Liver (tissue), 9 donors: ENCODE results near the gene UNC93B1. TPM values are rescaled to one million over a fixed set of nuclear protein-coding genes. Genes with fewer than 3 reads are reported as not detected.

Experiments used
- DNase-seq: peaks from one replicate; pipeline ENCODE4 v3.0.0-alpha.2; 2017; ENCODE audit warnings: low spot score
- H3K27ac ChIP-seq, 2 donors: one replicate each; pipeline ENCODE4 v1.7.0; 2013; ENCODE audit warnings: inconsistent platforms in 2 of 2, low read length in 2 of 2, control low read depth in 1 of 2, low read depth in 1 of 2, mild to moderate bottlenecking in 1 of 2
- H3K27me3 ChIP-seq, 4 donors: one replicate each; pipeline versions ENCODE4 v1.6.1 to v1.7.0; 2013; ENCODE audit warnings: low read length in 3 of 4, inconsistent platforms in 1 of 4, mild to moderate bottlenecking in 1 of 4, moderate library complexity in 1 of 4; ENCODE audit not compliant: control insufficient read depth in 4 of 4, insufficient read depth in 4 of 4
- H3K36me3 ChIP-seq, 4 donors: one replicate each; pipeline versions ENCODE4 v1.6.1 to v1.7.0; 2013; ENCODE audit warnings: low read length in 3 of 4, mild to moderate bottlenecking in 3 of 4, low read depth in 1 of 4, moderate library complexity in 1 of 4; ENCODE audit not compliant: control insufficient read depth in 4 of 4, insufficient read depth in 3 of 4
- H3K4me1 ChIP-seq, 4 donors: one replicate each; pipeline versions ENCODE4 v1.6.1 to v1.7.0; 2013; ENCODE audit warnings: low read length in 3 of 4, mild to moderate bottlenecking in 3 of 4, moderate library complexity in 1 of 4; ENCODE audit not compliant: control insufficient read depth in 4 of 4, insufficient read depth in 4 of 4
- H3K4me3 ChIP-seq, 3 donors: one replicate each; pipeline versions ENCODE4 v1.6.1 to v1.7.0; 2013; ENCODE audit warnings: low read length in 3 of 3, control low read depth in 1 of 3, low read depth in 1 of 3, mild to moderate bottlenecking in 1 of 3
- H3K9ac ChIP-seq, 2 donors: one replicate each; pipeline ENCODE4 v1.7.0; 2013; ENCODE audit warnings: low read length in 2 of 2, mild to moderate bottlenecking in 2 of 2, moderate library complexity in 2 of 2, control low read depth in 1 of 2, low read depth in 1 of 2
- H3K9me3 ChIP-seq, 4 donors: one replicate each; pipeline versions ENCODE4 v1.6.1 to v1.7.0; 2013; ENCODE audit warnings: low read length in 3 of 4; ENCODE audit not compliant: control insufficient read depth in 4 of 4
- CTCF ChIP-seq: fragments of 150-350 bp; IDR thresholded peaks from 2 replicates; pipeline ENCODE4 v1.5.1; 2017; ENCODE audit warnings: improper control_type of control experiment, low read depth, low read length; ENCODE audit not compliant: missing input control
- EGR1 ChIP-seq, 2 donors: IDR thresholded peaks; 2 replicates each; pipeline ENCODE4 v1.6.1; 2016 to 2018; ENCODE audit warnings: antibody characterized with exemption in 2 of 2, low read depth in 2 of 2
- FOXA1 ChIP-seq: IDR thresholded peaks from 2 replicates; pipeline ENCODE4 v1.6.1; 2016; ENCODE audit warnings: antibody characterized with exemption
- FOXA2 ChIP-seq: IDR thresholded peaks from 2 replicates; pipeline ENCODE4 v1.6.1; 2016; ENCODE audit warnings: antibody characterized with exemption
- GABPA ChIP-seq, 2 donors: IDR thresholded peaks in 1 of 2; conservative IDR thresholded peaks in 1 of 2; 2 replicates each; pipeline ENCODE4 v1.6.1; 2016; ENCODE audit warnings: antibody characterized with exemption in 2 of 2, mild to moderate bottlenecking in 1 of 2, moderate library complexity in 1 of 2
- HNF4A ChIP-seq, 2 donors: conservative IDR thresholded peaks; 2 replicates each; pipeline ENCODE4 v1.6.1; 2016; ENCODE audit warnings: antibody characterized with exemption in 2 of 2, mild to moderate bottlenecking in 2 of 2
- HNF4G ChIP-seq: IDR thresholded peaks from 2 replicates; pipeline ENCODE4 v1.6.1; 2016; ENCODE audit warnings: antibody characterized with exemption
- JUND ChIP-seq, 2 donors: IDR thresholded peaks; 2 replicates each; pipeline ENCODE4 v1.6.1; 2016; ENCODE audit warnings: antibody characterized with exemption in 2 of 2
- MAX ChIP-seq: IDR thresholded peaks from 2 replicates; pipeline ENCODE4 v1.6.1; 2016; ENCODE audit warnings: antibody characterized with exemption
- NR2F2 ChIP-seq: IDR thresholded peaks from 2 replicates; pipeline ENCODE4 v1.6.1; 2016; ENCODE audit warnings: antibody characterized with exemption
- RAD21 ChIP-seq, 2 donors: IDR thresholded peaks; 2 replicates each; pipeline ENCODE4 v1.6.1; 2016; ENCODE audit warnings: antibody characterized with exemption in 2 of 2, mild to moderate bottlenecking in 2 of 2
- REST ChIP-seq: IDR thresholded peaks from 2 replicates; pipeline ENCODE4 v1.6.1; 2016; ENCODE audit warnings: antibody characterized with exemption, mild to moderate bottlenecking
- RXRA ChIP-seq, 2 donors: IDR thresholded peaks; 2 replicates each; pipeline ENCODE4 v1.6.1; 2017 to 2018; ENCODE audit warnings: antibody characterized with exemption in 2 of 2, mild to moderate bottlenecking in 1 of 2
- SP1 ChIP-seq: IDR thresholded peaks from 2 replicates; pipeline ENCODE4 v1.6.1; 2018; ENCODE audit warnings: antibody characterized with exemption, mild to moderate bottlenecking
- YY1 ChIP-seq: IDR thresholded peaks from 2 replicates; pipeline ENCODE4 v1.6.1; 2016; ENCODE audit warnings: antibody characterized with exemption, mild to moderate bottlenecking
- ZBTB33 ChIP-seq: IDR thresholded peaks from 2 replicates; pipeline ENCODE4 v1.6.1; 2016; ENCODE audit warnings: antibody characterized with exemption
- WGBS: extraction: QIAGEN DNeasy Blood & Tissue Kit; methylation state at CpG from one replicate; pipeline ENCODE4 v1.1.7; 2013; 5-methylcytosine and 5-hydroxymethylcytosine counted together
- polyA plus RNA-seq, 2 donors: library from polyadenylated mRNA; stranded (reverse) in 1 of 2; unstranded in 1 of 2; fragments of 200-250 nt in 1 of 2; fragments of >200 nt in 1 of 2; fragmentation: Nextera tagmentation in 1 of 2; extraction: Ambion mirVana in 1 of 2; gene quantifications; one replicate each; pipeline versions ENCODE4 v1.2.1 to v1.2.3, GENCODE V29; 2013 to 2015
- total RNA-seq, 2 donors: library from RNA; depleted of rRNA; stranded (reverse); fragments of >200 nt; gene quantifications; one replicate each; pipeline ENCODE4 v1.2.3, GENCODE V29; 2014
- donor health status: healthy.
- donor health status: healthy.
- donor health status: healthy.
- donor health status: healthy.
- donor health status: healthy.

The UNC93B1 gene
- total and polyA plus RNA-seq, 4 donors, result 9.2 to 19.1 (median 15.0) TPM

GRCh38 chr11:68032997-68033707, 29.3 kb upstream of the UNC93B1 start:
- Histone ChIP-seq H3K27ac (peak overlapping the region; percentile 64 to 72), H3K27me3 (no peaks in the 10 kb centered on the region), H3K9me3 (no peaks in the 10 kb centered on the region), H3K9ac (no peak overlapping the region), H3K4me1 (peaks cover 31 to 65% (median 49%) of the 10 kb centered on the region in 4 donors), H3K4me3 (no peak overlapping the region), H3K36me3 (no peaks in the 10 kb centered on the region)
- WGBS, result 81% methylated on average over 29 of the region's 29 CpGs
- no peak for DNase-seq
- no peak for TF ChIP-seq NR2F2
- TF ChIP-seq RXRA (IDR thresholded peaks at IDR 0.05), result no peak
- TF ChIP-seq MAX, result no peak
- TF ChIP-seq HNF4G, result no peak
- no peak for TF ChIP-seq FOXA1

GRCh38 chr11:68032003-68032402, 28.1 kb upstream of the UNC93B1 start:
- Histone ChIP-seq H3K4me3 (no peak overlapping the region), H3K27ac (peak overlapping the region in 1 of 2 donors; percentile 19), H3K9ac (no peak overlapping the region), H3K36me3 (no peaks in the 10 kb centered on the region), H3K27me3 (no peaks in the 10 kb centered on the region), H3K4me1 (peaks cover 22 to 53% (median 38%) of the 10 kb centered on the region in 4 donors), H3K9me3 (no peaks in the 10 kb centered on the region)
- TF ChIP-seq EGR1 (IDR thresholded peaks at IDR 0.05; ENCODE audit: low read depth in 2 of 2) (no peak), REST (no peak), FOXA1 (no peak), GABPA (IDR thresholded peaks at IDR 0.05 in 1 of 2, conservative IDR thresholded peaks at IDR 0.05 in 1 of 2) (no peak), FOXA2 (no peak), HNF4G (no peak)
- 77% methylated on average over 9 of the region's 9 CpGs for WGBS
- DNase-seq, result no peak

- no peak for DNase-seq
- H3K27me3 ChIP-seq, result no peaks in the 10 kb centered on the region
- H3K9ac ChIP-seq, result peak overlapping the region; percentile 85 to 97
- H3K4me1 ChIP-seq, result peaks cover 19 to 44% (median 34%) of the 10 kb centered on the region in 4 donors
- H3K27ac ChIP-seq, result peak overlapping the region; percentile 86 to 88
- no peaks in the 10 kb centered on the region for H3K36me3 ChIP-seq
- WGBS, result 12% methylated on average over 10 of the region's 10 CpGs
- no peaks in the 10 kb centered on the region for H3K9me3 ChIP-seq
- TF ChIP-seq FOXA2 (no peak), ZBTB33 (no peak), HNF4G (no peak), RXRA (IDR thresholded peaks at IDR 0.05) (no peak), REST (no peak), JUND (IDR thresholded peaks at IDR 0.05) (no peak), FOXA1 (no peak), CTCF (no peak), YY1 (no peak), MAX (no peak), SP1 (no peak), HNF4A (conservative IDR thresholded peaks at IDR 0.05) (no peak), RAD21 (IDR thresholded peaks at IDR 0.05) (no peak)
- H3K4me3 ChIP-seq, result peak overlapping the region; percentile 60 to 96 (median 86)
Measured at GRCh38 chr11:68031144-68031464, 27.2 kb upstream of the UNC93B1 start.
